Esophagus squamous epithelium (tissue), 4 donors: ENCODE data around the gene VAMP1.

Source experiments
- CTCF ChIP-seq, 6 experiments: fragments of 450-650 bp in 4 of 6; fragments of 200-600 bp in 2 of 6; sonication (generic) in 2 of 6; IDR thresholded peaks; one replicate each; pipeline ENCODE4 v1.5.1; 2016 to 2019; ENCODE audit warnings: antibody characterized with exemption in 6 of 6, mild to moderate bottlenecking in 4 of 6, moderate library complexity in 4 of 6
- POLR2A ChIP-seq, 4 donors: fragments of 450-650 bp; IDR thresholded peaks; one replicate each; pipeline ENCODE4 v1.6.1; 2017; ENCODE audit warnings: antibody characterized with exemption in 4 of 4, mild to moderate bottlenecking in 4 of 4, moderate library complexity in 3 of 4

GRCh38 chr12:6452245-6452943 lies 18.1 kb downstream of the VAMP1 start:
- no peak for TF ChIP-seq CTCF (IDR thresholded peaks at IDR 0.05)
- no peak for TF ChIP-seq POLR2A (IDR thresholded peaks at IDR 0.05)
